DMS79 (cell line): ENCODE measurements around the gene CCDC136.

ENCODE experiments used
- DNase-seq: peaks from one replicate; lab custom pipeline; 2025; lab: John Stamatoyannopoulos, UW

CCDC136 gene

GRCh38 chr7:128791121-128791971 is at the start of gene CCDC136:
Gene CCDC136, plus strand, starts transcription at chr7:128791968. Its CDS starts 444 bp downstream, at chr7:128792412.
- DNase-seq, result no peak

- DNase-seq, result no peak
Observed at GRCh38 chr7:128742206-128742605, 49.6 kb upstream of the CCDC136 start.

DNA sequence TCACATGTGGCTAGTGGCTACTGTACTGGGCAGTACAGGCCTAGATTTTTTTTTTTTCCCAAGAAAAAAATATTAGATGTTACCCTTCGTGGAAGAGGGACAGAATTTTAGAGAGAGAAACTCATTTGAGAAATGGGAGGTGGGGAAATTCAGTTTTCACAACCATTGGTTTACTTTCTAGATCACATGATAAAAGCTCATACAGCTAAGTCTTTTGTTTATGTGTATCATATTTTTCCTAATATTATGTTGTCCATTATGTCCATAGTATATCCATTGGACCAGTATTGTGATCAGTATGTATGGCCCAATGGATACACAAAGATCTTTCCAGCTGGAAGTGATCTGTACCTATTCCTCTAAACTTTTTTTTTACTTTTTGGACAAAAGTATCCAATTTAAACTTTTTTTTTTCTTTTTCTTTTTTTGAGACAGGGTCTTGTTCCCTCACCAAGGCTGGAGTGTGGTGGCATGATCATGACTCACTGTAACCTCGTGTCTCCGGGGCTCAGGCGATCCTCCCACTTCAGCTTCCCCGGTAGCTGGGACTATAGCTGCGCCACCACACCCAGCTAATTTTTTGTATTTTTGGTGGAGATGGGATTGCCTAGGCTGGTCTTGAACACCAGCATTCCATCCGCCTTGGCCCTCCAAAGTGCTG is 48.5 kb upstream of the CCDC136 start:
- no peak for DNase-seq

- no peak for DNase-seq
Observed at GRCh38 chr7:128744366-128744905, 47.3 kb upstream of the CCDC136 start.

- no peak for DNase-seq
Observed at GRCh38 chr7:128745706-128746105, 46.1 kb upstream of the CCDC136 start.

- no peak for DNase-seq
Observed at GRCh38 chr7:128747327-128748079, 44.3 kb upstream of the CCDC136 start.

GRCh38 chr7:128752251-128752650 is 39.5 kb upstream of the CCDC136 start:
- DNase-seq, result no peak

DNA sequence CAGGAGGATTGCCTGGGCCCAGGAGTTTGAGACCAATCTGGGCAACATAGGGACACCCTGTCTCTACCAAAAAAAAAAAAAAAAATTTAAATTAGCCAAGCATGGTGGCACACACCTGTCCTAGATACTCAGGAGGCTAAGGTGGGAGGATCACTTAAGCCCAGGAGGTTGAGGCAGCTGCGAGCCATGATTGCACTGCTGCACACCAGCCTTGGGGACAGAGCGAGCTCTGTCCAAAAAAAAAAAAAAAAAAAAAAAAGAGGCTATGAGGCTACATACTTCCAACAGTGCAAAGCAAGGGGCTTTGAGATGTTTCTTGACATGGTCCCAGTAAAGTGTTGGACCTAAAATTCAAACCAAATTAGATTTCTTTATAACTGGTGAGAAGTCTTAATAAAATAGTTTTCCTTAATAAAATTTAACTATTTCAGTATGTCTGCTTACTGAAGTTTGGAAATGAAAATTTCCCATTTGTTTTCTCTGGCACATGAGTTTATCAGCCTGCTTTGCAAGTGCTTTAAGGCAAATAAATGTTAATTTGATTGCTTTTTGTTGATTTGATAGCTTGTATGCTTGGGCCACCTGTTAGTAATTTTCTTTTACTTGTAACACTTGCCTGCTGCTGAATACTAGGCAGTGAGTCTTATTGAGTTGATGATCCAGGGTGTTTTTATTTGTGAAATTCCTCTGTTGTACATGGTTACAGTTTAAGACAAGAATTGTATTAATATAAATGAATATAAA is 36.5 kb upstream of the CCDC136 start:
- no peak for DNase-seq

- peak; percentile 86 for DNase-seq
Observed at GRCh38 chr7:128755819-128756476, 35.8 kb upstream of the CCDC136 start.

GRCh38 chr7:128757203-128757602 is 34.6 kb upstream of the CCDC136 start:
- no peak for DNase-seq

DNA sequence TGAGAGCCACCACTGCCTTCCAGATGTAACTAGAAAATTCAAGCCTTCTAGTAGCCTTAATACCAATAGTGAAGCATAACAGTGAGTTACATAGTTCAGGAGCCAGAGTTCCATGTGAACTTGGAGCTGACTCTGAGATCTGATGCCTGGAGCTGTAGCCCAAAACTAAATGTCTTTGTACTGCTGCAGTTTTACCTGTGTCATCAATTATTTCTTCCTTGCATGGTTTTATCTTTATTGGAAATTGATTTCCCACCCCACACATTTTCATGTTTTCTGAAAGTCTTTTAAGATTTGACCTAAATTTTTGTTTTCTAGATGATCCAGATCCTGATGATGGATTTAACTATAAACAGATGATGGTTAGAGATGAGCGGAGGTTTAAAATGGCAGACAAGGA is 33.2 kb upstream of the CCDC136 start:
- DNase-seq, result no peak

- DNase-seq, result no peak
Observed at GRCh38 chr7:128759242-128759641, 32.5 kb upstream of the CCDC136 start.

DNA sequence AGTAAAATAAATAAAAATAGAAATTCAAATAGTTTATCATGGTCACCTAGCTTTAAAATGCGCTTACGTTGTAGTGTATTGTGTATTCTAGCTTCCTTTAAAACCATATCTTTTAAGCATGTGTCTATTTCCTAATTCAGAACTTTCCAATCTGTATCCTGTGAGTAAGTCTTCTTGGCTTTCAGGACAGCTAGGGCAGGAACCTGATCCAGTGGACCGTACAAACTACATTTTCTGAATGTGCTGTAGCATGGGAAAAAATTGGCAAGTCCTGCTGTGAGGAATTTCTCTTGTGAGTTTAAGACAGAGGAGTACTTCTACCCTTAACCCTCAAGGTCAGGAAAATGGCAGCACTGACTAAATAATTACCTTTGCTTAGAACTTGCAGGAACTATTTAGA is 28.2 kb upstream of the CCDC136 start:
- DNase-seq, result no peak

- no peak for DNase-seq
Observed at GRCh38 chr7:128767475-128768110, 24.2 kb upstream of the CCDC136 start.

- DNase-seq, result no peak
Observed at GRCh38 chr7:128770233-128770632, 21.5 kb upstream of the CCDC136 start.

DNA sequence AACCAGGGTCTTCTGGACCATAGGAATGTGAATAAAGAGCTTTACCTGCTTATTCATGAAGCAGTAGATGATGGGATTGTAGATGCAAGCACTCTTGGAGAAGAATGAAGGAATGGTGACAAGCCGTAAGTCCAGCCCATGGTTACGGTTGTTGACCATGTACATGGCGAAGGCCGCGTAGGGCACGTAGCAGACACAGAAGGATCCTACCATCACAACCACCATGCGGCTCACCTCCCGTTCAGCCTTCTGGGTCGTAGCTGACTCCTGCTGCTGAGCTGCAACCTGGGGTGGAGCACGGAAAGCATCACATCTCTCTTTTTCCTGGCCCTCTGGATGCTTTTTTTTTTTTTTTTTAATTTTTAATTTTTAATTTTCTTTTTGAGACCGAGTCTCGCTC is 18.2 kb upstream of the CCDC136 start:
- no peak for DNase-seq

DNA sequence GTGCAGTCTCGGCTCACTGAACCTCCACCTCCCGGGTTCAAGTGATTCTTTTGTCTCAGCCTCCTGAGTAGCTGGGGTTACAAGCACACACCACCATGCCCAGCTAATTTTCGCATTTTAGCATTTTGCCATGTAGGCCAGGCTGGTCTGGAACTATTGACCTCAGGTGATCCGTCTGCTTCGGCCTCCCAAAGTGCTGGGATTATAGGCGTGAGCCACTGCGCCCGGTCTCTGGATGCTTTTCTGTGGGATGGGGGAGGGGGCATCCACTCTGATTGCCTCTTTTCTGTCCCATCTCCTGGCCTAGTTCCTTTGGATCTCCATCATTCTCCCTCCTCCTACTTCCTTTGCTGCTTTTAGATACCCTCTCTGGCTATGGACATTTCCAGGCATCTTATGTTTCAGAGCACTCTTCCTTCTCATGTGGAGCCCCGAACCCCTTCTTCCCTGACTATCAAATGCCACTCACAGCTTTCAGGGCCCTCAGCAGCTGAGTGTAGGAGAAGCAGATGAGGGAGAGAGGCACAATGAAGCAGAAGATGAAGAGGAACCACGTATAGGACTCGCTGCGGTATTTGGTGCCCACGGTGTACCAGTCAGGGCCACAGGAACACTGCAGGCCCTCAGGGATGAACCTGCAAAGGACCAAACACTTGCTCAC is 17.6 kb upstream of the CCDC136 start:
- no peak for DNase-seq

DNA sequence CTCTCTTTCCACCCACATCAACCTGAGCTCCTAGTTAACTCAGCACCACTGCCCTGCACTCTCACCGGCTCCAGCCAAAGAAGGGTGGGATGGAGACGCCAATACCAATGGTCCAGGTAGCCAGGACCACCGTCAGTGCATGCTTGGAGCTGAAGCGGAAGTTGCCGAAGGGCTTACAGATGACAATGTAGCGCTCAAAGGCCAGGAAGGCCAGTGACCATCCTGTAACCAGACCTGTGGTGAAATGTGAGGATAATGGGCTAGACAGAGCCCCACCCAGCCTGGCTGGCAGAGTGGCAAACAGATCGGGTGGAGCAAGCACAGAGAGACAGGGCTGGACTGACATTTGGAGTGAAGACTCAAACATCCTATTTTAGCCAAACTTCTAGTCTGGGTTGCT is 16.8 kb upstream of the CCDC136 start:
- no peak for DNase-seq

- DNase-seq, result no peak
Observed at GRCh38 chr7:128775744-128776474, 15.9 kb upstream of the CCDC136 start, which contains the start of gene OPN1SW. Gene OPN1SW, minus strand, starts transcription at chr7:128775794. Its CDS starts 13 bp downstream, at chr7:128775781.
